OCI-LY1 (cell line): Measurements from ENCODE around the gene DET1.

Experiments used
- EZH2 ChIP-seq: fragments of 200-600 bp; sonication (generic), shearing (Covaris generic); IDR thresholded peaks from 2 replicates; pipeline ENCODE4 v1.8.0; 2017; ENCODE audit warnings: borderline replicate concordance, mixed run types, mild to moderate bottlenecking, antibody characterized with exemption, low read length, moderate library complexity, mixed read lengths
- TF ChIP-seq, protein P1 (sequence below): fragments of 200-600 bp; sonication (generic), shearing (Covaris generic); IDR thresholded peaks from 2 replicates; pipeline ENCODE4 v1.5.1; 2017; ENCODE audit warnings: mild to moderate bottlenecking, antibody characterized with exemption, low read length, moderate library complexity, mixed read lengths

DNA sequence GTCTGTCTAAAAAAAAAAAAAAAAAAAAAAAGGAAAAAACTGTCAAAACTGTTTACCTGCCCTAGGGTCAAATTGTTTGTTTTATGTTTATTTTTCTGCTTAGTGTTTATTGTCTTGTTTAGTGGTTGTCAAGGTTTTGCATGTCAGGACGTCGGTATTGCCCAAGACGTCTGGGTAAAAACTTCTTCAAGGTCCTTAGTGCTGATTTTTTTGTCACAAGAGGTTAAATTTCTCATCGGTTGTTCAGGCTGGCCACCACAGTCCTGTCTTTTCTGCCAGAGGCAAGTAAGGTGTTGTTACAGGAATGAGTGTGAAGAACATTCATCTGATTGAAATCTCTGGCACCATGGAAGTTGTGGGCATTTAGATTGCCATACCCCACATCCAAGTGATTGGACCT lies 7.0 kb downstream of the DET1 start:
- TF ChIP-seq, protein P1, sequence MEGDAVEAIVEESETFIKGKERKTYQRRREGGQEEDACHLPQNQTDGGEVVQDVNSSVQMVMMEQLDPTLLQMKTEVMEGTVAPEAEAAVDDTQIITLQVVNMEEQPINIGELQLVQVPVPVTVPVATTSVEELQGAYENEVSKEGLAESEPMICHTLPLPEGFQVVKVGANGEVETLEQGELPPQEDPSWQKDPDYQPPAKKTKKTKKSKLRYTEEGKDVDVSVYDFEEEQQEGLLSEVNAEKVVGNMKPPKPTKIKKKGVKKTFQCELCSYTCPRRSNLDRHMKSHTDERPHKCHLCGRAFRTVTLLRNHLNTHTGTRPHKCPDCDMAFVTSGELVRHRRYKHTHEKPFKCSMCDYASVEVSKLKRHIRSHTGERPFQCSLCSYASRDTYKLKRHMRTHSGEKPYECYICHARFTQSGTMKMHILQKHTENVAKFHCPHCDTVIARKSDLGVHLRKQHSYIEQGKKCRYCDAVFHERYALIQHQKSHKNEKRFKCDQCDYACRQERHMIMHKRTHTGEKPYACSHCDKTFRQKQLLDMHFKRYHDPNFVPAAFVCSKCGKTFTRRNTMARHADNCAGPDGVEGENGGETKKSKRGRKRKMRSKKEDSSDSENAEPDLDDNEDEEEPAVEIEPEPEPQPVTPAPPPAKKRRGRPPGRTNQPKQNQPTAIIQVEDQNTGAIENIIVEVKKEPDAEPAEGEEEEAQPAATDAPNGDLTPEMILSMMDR = no peak
- TF ChIP-seq EZH2 = no peak
